ENCODE measurements around the gene RPL3. TPM values are rescaled to one million over a fixed set of nuclear protein-coding genes. Genes with fewer than 3 reads are reported as not detected.

RPL3 gene
- total RNA-seq, 1 donor from 2014 or later, result 2,294 TPM

- no peak overlapping the region for H3K27ac Mint-ChIP-seq (ENCODE audit: unreplicated experiment)
These were observed 27.4 kb downstream of the RPL3 start for GRCh38 chr22:39292031-39292462.

DNA sequence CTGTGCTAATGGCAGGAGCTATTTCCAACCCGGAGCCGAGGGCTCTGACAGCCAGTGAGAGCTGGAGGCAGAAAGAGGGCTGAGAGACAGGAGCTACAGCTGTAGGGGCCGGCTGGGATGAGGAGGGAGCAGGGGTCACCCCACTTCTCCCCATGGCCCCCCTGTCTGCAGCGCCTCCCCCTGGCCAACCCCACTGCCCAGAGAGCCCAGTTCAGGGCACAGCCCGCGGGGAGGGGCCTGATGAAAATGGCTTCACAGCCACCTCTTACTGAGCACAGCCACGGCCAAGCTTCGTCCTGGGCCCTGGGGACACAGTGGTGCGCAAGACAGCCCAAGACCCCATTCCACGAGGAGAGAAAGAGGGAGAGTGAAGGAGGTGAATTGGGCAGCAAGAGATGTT is 27.9 kb downstream of the RPL3 start:
- no peaks in the 10 kb centered on the region for H3K27me3 Mint-ChIP-seq (ENCODE audit: low read depth)
- no peak for DNase-seq (ENCODE audit: low read depth, low spot score)
- H3K9me3 Mint-ChIP-seq, result no peaks in the 10 kb centered on the region

More at GRCh38 chr22:39292031-39292462, 27.4 kb downstream of the RPL3 start:
- Mint-ChIP-seq H3K9me3 (no peaks in the 10 kb centered on the region), H3K36me3 (ENCODE audit: low read depth) (no peaks in the 10 kb centered on the region), H3K27me3 (ENCODE audit: low read depth) (no peaks in the 10 kb centered on the region), H3K4me1 (peaks cover 24% of the 10 kb centered on the region), H3K4me3 (no peak overlapping the region)
- no peak for TF ChIP-seq CTCF (conservative IDR thresholded peaks at IDR 0.05)
- DNase-seq (ENCODE audit: low read depth, low spot score), result no peak

GRCh38 chr22:39290724-39291161 is 28.7 kb downstream of the RPL3 start:
- Mint-ChIP-seq H3K4me1 (peaks cover 23% of the 10 kb centered on the region), H3K4me3 (no peak overlapping the region), H3K36me3 (ENCODE audit: low read depth) (no peaks in the 10 kb centered on the region), H3K27me3 (ENCODE audit: low read depth) (no peaks in the 10 kb centered on the region), H3K9me3 (no peaks in the 10 kb centered on the region), H3K27ac (ENCODE audit: unreplicated experiment) (no peak overlapping the region)
- TF ChIP-seq CTCF (conservative IDR thresholded peaks at IDR 0.05), result no peak
- no peak for DNase-seq (ENCODE audit: low read depth, low spot score)

More for the DNA sequence above, 27.9 kb downstream of the RPL3 start:
- H3K4me1 Mint-ChIP-seq, result peaks cover 27% of the 10 kb centered on the region
- no peaks in the 10 kb centered on the region for H3K36me3 Mint-ChIP-seq (ENCODE audit: low read depth)
- TF ChIP-seq CTCF (conservative IDR thresholded peaks at IDR 0.05), result peak; percentile 19
- no peak overlapping the region for H3K27ac Mint-ChIP-seq (ENCODE audit: unreplicated experiment)
- H3K4me3 Mint-ChIP-seq, result no peak overlapping the region

- H3K27ac Mint-ChIP-seq (ENCODE audit: unreplicated experiment), result no peak overlapping the region
- H3K4me3 Mint-ChIP-seq, result no peak overlapping the region
- TF ChIP-seq CTCF (conservative IDR thresholded peaks at IDR 0.05), result no peak
- H3K36me3 Mint-ChIP-seq (ENCODE audit: low read depth), result no peaks in the 10 kb centered on the region
- no peak for DNase-seq (ENCODE audit: low read depth, low spot score)
- peaks cover 23% of the 10 kb centered on the region for H3K4me1 Mint-ChIP-seq
- H3K9me3 Mint-ChIP-seq, result no peaks in the 10 kb centered on the region
- H3K27me3 Mint-ChIP-seq (ENCODE audit: low read depth), result no peaks in the 10 kb centered on the region
These were observed 29.3 kb downstream of the RPL3 start for GRCh38 chr22:39289975-39290720.

- H3K36me3 Mint-ChIP-seq (ENCODE audit: low read depth), result no peaks in the 10 kb centered on the region
- no peak overlapping the region for H3K4me3 Mint-ChIP-seq
- H3K4me1 Mint-ChIP-seq, result peaks cover 23% of the 10 kb centered on the region
- no peaks in the 10 kb centered on the region for H3K27me3 Mint-ChIP-seq (ENCODE audit: low read depth)
- H3K9me3 Mint-ChIP-seq, result no peaks in the 10 kb centered on the region
- H3K27ac Mint-ChIP-seq (ENCODE audit: unreplicated experiment), result no peak overlapping the region
- no peak for TF ChIP-seq CTCF (conservative IDR thresholded peaks at IDR 0.05)
- no peak for DNase-seq (ENCODE audit: low read depth, low spot score)
These were observed 29.9 kb downstream of the RPL3 start for GRCh38 chr22:39289533-39289932.
